K562 (cell line): ENCODE results near the gene PARP4. TPM values are rescaled to one million over a fixed set of nuclear protein-coding genes. Genes with fewer than 3 reads are reported as not detected.

Experiments used
- ARID1B ChIP-seq: fragments of 450-650 bp; IDR thresholded peaks from 2 replicates; pipeline ENCODE4 v1.6.1; 2016; ENCODE audit warnings: antibody characterized with exemption, mild to moderate bottlenecking, inconsistent platforms
- ATF2 ChIP-seq: sonication (generic); formaldehyde crosslinking; IDR thresholded peaks from 2 replicates; pipeline ENCODE4 v1.8.1; 2022; ENCODE audit warnings: missing genetic modification reagents
- EP300 ChIP-seq: IDR thresholded peaks from 2 replicates; pipeline ENCODE4 v1.6.1; 2012; ENCODE audit warnings: low read length, improper control_type of control experiment
- GATA2 ChIP-seq: sonication (generic); formaldehyde crosslinking; IDR thresholded peaks from 2 replicates; pipeline ENCODE4 v1.4.0; 2020; ENCODE audit warnings: mild to moderate bottlenecking, missing genetic modification reagents
- HDAC3 ChIP-seq: fragments of 450-650 bp; IDR thresholded peaks from 2 replicates; pipeline ENCODE4 v1.6.1; 2018; ENCODE audit warnings: borderline replicate concordance, mild to moderate bottlenecking, moderate library complexity; ENCODE audit not compliant: partially characterized antibody
- HES1 ChIP-seq: fragments of 450-650 bp; IDR thresholded peaks from 2 replicates; pipeline ENCODE4 v1.6.1; 2016; ENCODE audit warnings: low read depth, mild to moderate bottlenecking, moderate library complexity
- MITF ChIP-seq: IDR thresholded peaks from 2 replicates; pipeline ENCODE4 v1.6.1; 2014; ENCODE audit warnings: antibody characterized with exemption
- NR3C1 ChIP-seq: sonication (generic); formaldehyde crosslinking; IDR thresholded peaks from 2 replicates; pipeline ENCODE4 v1.8.1; 2022; ENCODE audit warnings: missing genetic modification reagents
- NR4A1 ChIP-seq, 2 experiments: fragments of 250-450 bp in 1 of 2; fragments of 450-650 bp in 1 of 2; sonication (Bioruptor Pico) in 1 of 2; IDR thresholded peaks; 2 replicates each; pipeline versions ENCODE4 v1.4.0 to v1.6.1; 2016 to 2020; ENCODE audit warnings: mild to moderate bottlenecking in 2 of 2, missing compliant biosample characterization in 1 of 2, missing genetic modification characterization in 1 of 2, moderate library complexity in 1 of 2
- SIN3B ChIP-seq: fragments of 450-650 bp; IDR thresholded peaks from 2 replicates; pipeline ENCODE4 v1.6.1; 2017; ENCODE audit warnings: low read depth, mild to moderate bottlenecking, moderate library complexity
- STAT5B ChIP-seq: fragments of 250-450 bp; sonication (Bioruptor Pico); IDR thresholded peaks from 2 replicates; pipeline ENCODE4 v1.8.0; 2021; ENCODE audit warnings: mild to moderate bottlenecking, inconsistent platforms
- TOE1 ChIP-seq, 2 experiments: fragments of 450-650 bp in 1 of 2; sonication (generic) in 1 of 2; formaldehyde crosslinking in 1 of 2; IDR thresholded peaks; 2 replicates each; pipeline versions ENCODE4 v1.7.1 to v1.8.0; 2016 to 2022; ENCODE audit warnings: borderline replicate concordance in 2 of 2, mild to moderate bottlenecking in 2 of 2, antibody characterized with exemption in 1 of 2, inconsistent platforms in 1 of 2, low read depth in 1 of 2, missing genetic modification reagents in 1 of 2, moderate library complexity in 1 of 2
- UBTF ChIP-seq, 2 experiments: IDR thresholded peaks; 2 replicates each; pipeline ENCODE4 v1.6.1; 2012; ENCODE audit warnings: improper control_type of control experiment in 2 of 2, low read depth in 2 of 2, low read length in 2 of 2, borderline replicate concordance in 1 of 2
- YY1 ChIP-seq, 3 experiments: IDR thresholded peaks; 2 replicates each; pipeline ENCODE4 v1.6.1; 2011; ENCODE audit warnings: low read length in 2 of 3, mild to moderate bottlenecking in 2 of 3, moderate library complexity in 2 of 3, borderline replicate concordance in 1 of 3, control low read depth in 1 of 3, low read depth in 1 of 3; ENCODE audit not compliant: insufficient read depth in 3 of 3, insufficient replicate concordance in 2 of 3, control insufficient read depth in 1 of 3, insufficient read length in 1 of 3; ENCODE audit errors: extremely low read depth in 1 of 3
- ZBED1 ChIP-seq: IDR thresholded peaks from 2 replicates; pipeline ENCODE4 v1.6.1; 2014
- ZBTB26 ChIP-seq: fragments of 450-650 bp; formaldehyde crosslinking; IDR thresholded peaks from 2 replicates; pipeline ENCODE4 v1.4.0; 2022; ENCODE audit warnings: missing genetic modification characterization
- ZNF146 ChIP-seq: IDR thresholded peaks from one replicate; pipeline ENCODE4 v1.6.1; 2018; ENCODE audit warnings: missing compliant biosample characterization; ENCODE audit not compliant: unreplicated experiment
- ZNF384 ChIP-seq: IDR thresholded peaks from 2 replicates; pipeline ENCODE4 v1.6.1; 2012; ENCODE audit warnings: low read depth, low read length, improper control_type of control experiment
- polyA plus RNA-seq, 8 experiments: library from polyadenylated mRNA; depleted of rRNA in 4 of 8; stranded (reverse) in 5 of 8; unstranded in 3 of 8; fragments of >200 nt; fragmentation: Nextera tagmentation in 2 of 8; fragmentation: Illumina TruSeq in 1 of 8; extraction: Ambion mirVana in 2 of 8; extraction: Trizol in 1 of 8; gene quantifications; 2 replicates each; pipeline versions ENCODE4 v1.2.1 to v1.2.3, GENCODE V29; 2011 to 2014; ENCODE audit warnings: inconsistent platforms in 1 of 8, missing spikeins in 1 of 8
- total RNA-seq, 7 experiments: library from RNA; depleted of rRNA in 6 of 7; stranded (reverse); fragments of >200 nt in 6 of 7; fragmentation: Illumina TruSeq in 2 of 7; extraction: Trizol in 2 of 7; gene quantifications; 2 replicates each; pipeline versions ENCODE4 v1.2.1 to v1.2.3, GENCODE V29; 2011 to 2021; ENCODE audit warnings: low replicate concordance in 1 of 7

Gene PARP4
- total and polyA plus RNA-seq, 9 of the 15 experiments (the other 6 are each of a cell fraction or from before 2014, with no cell fraction given) = 6.3 to 26.3 (median 18.8) TPM

- TF ChIP-seq UBTF (IDR thresholded peaks at IDR 0.05; ENCODE audit: borderline replicate concordance in 1 of 2, low read depth in 2 of 2, low read length in 2 of 2) = peak; percentile 57 to 85; a peak in 2 of 4 replicates
- TF ChIP-seq YY1 (IDR thresholded peaks at IDR 0.05; ENCODE audit: borderline replicate concordance in 1 of 3, control insufficient read depth in 1 of 3, extremely low read depth in 1 of 3, insufficient read depth in 3 of 3, insufficient read length in 1 of 3, insufficient replicate concordance in 2 of 3, low read depth in 1 of 3, low read length in 2 of 3) = peak in 2 of 3 experiments; percentile 13 to 76
- no peak for TF ChIP-seq ATF2
- peak; percentile 76; the same call in 1 of the 2 replicates for TF ChIP-seq NR3C1 (CRISPR knock-in tag)
- no peak for TF ChIP-seq HES1
- TF ChIP-seq ARID1B = no peak
- no peak for TF ChIP-seq GATA2 (CRISPR knock-in tag)
- TF ChIP-seq ZNF146 (CRISPR knock-in tag) = no peak
- no peak for TF ChIP-seq MITF
- TF ChIP-seq EP300 = no peak
- no peak for TF ChIP-seq ZNF384
- no peak for TF ChIP-seq NR4A1 (CRISPR knock-in tag; IDR thresholded peaks at IDR 0.05)
- no peak for TF ChIP-seq NR4A1 (tag; IDR thresholded peaks at IDR 0.05)
- no peak for TF ChIP-seq TOE1 (IDR thresholded peaks at IDR 0.05; ENCODE audit: borderline replicate concordance)
- no peak for TF ChIP-seq TOE1 (CRISPR knock-in tag; IDR thresholded peaks at IDR 0.05; ENCODE audit: borderline replicate concordance, low read depth)
- no peak for TF ChIP-seq HDAC3
- no peak for TF ChIP-seq STAT5B
- TF ChIP-seq ZBED1 = no peak
- TF ChIP-seq SIN3B = peak; percentile 74; the same call in 1 of the 2 replicates
- TF ChIP-seq ZBTB26 (CRISPR knock-in tag) = no peak
Observed at GRCh38 chr13:24512197-24512907, at the start of gene PARP4 (continued).
